GM12878 (cell line): ENCODE data around the gene PRPS1. TPM values are rescaled to one million over a fixed set of nuclear protein-coding genes. Genes with fewer than 3 reads are reported as not detected.

Experiments used
- ATAC-seq: fragments of 200-7000 bp; cut with Tn5 transposase; 3 replicates; pipeline ENCODE4 v1.9.1; 2020; ENCODE audit warnings: mild to moderate bottlenecking, moderate library complexity
- BruUV-seq: library from RNA; stranded (reverse); fragments of 400-500 nt; replicated peaks from 2 replicates; lab custom pipeline; 2021; lab: Mats Ljungman, UMichigan
- CTCF ChIA-PET: fragments of 300-600 bp; sonication (Branson Sonifier 250); formaldehyde crosslinking; extraction: SDS; loops from one replicate; lab custom pipeline; 2021; ENCODE audit warnings: inconsistent platforms; lab: Yijun Ruan, JAX
- POLR2A ChIA-PET: fragments of 350-600 bp; formaldehyde crosslinking; extraction: SDS; loops from one replicate; lab custom pipeline; 2021; ENCODE audit warnings: inconsistent platforms; lab: Charles Lee
- RAD21 ChIA-PET: fragments of 300-600 bp; sonication (Branson Sonifier 250); formaldehyde crosslinking; loops from one replicate; lab custom pipeline; 2023; ENCODE audit warnings: antibody characterized with exemption; ENCODE audit not compliant: unreplicated experiment; lab: Charles Lee
- SMC1A ChIA-PET: fragments of 300-600 bp; sonication (Branson Sonifier 250); formaldehyde crosslinking; loops from one replicate; lab custom pipeline; 2023; ENCODE audit not compliant: unreplicated experiment, uncharacterized antibody; lab: Charles Lee
- DNase-seq: peaks from one replicate; pipeline ENCODE4 v3.0.0-alpha.2; 2011; ENCODE audit warnings: low read depth, low spot score
- FAIRE-seq: peaks from 3 replicates; lab custom pipeline; 2011; peaks lifted over from hg19 to GRCh38; lab: Jason Lieb, UNC
- H2AFZ ChIP-seq: 2 replicates; pipeline ENCODE4 v1.6.0; 2011; ENCODE audit warnings: low read depth, low read length, control low read depth; ENCODE audit not compliant: control insufficient read depth
- H3K27ac ChIP-seq: 2 replicates; pipeline ENCODE4 v1.5.1; 2011; ENCODE audit warnings: control low read depth; ENCODE audit not compliant: control insufficient read depth, insufficient read depth
- H3K27me3 ChIP-seq, 2 experiments: replicated peaks in 1 of 2; 2 replicates each; pipeline versions ENCODE4 v1.6.0 to v1.6.1; 2011; ENCODE audit warnings: low read length in 1 of 2; ENCODE audit not compliant: control insufficient read depth in 2 of 2, insufficient read depth in 2 of 2
- H3K36me3 ChIP-seq, 2 experiments: 2 replicates each; pipeline ENCODE4 v1.5.1; 2011; ENCODE audit warnings: low read length in 1 of 2; ENCODE audit not compliant: control insufficient read depth in 2 of 2, insufficient read depth in 2 of 2
- H3K4me1 ChIP-seq: 2 replicates; pipeline ENCODE4 v1.6.1; 2011; ENCODE audit warnings: mild to moderate bottlenecking, low read length, moderate library complexity, mixed read lengths; ENCODE audit not compliant: control insufficient read depth, insufficient read depth
- H3K4me2 ChIP-seq: 2 replicates; pipeline ENCODE4 v1.6.0; 2011; ENCODE audit warnings: control low read depth; ENCODE audit not compliant: control insufficient read depth, insufficient read depth
- H3K4me3 ChIP-seq: fragments of 200-600 bp; sonication (generic); 2 replicates; pipeline ENCODE4 v1.5.1; 2016
- H3K79me2 ChIP-seq: 2 replicates; pipeline ENCODE4 v1.6.0; 2011; ENCODE audit warnings: low read length; ENCODE audit not compliant: control insufficient read depth, insufficient read depth
- H3K9ac ChIP-seq: 2 replicates; pipeline ENCODE4 v1.8.0; 2011; ENCODE audit warnings: low read length, control low read depth, mixed read lengths; ENCODE audit not compliant: control insufficient read depth, insufficient read depth
- H3K9me3 ChIP-seq: replicated peaks from 3 replicates; pipeline ENCODE4 v1.5.1; 2011; ENCODE audit warnings: mild to moderate bottlenecking, low read length; ENCODE audit not compliant: control insufficient read depth, insufficient read depth
- H4K20me1 ChIP-seq: 2 replicates; pipeline ENCODE4 v1.6.0; 2011; ENCODE audit not compliant: control insufficient read depth, insufficient read depth
- CHD2 ChIP-seq: IDR thresholded peaks from 2 replicates; pipeline ENCODE4 v1.6.1; 2011; ENCODE audit warnings: low read depth, low read length, improper control_type of control experiment, borderline replicate concordance
- CREB1 ChIP-seq: IDR thresholded peaks from 2 replicates; pipeline ENCODE4 v1.6.1; 2012; ENCODE audit warnings: low read depth, mild to moderate bottlenecking, inconsistent platforms
- CUX1 ChIP-seq: IDR thresholded peaks from 2 replicates; pipeline ENCODE4 v1.6.1; 2012; ENCODE audit warnings: improper control_type of control experiment, low read depth, low read length; ENCODE audit not compliant: insufficient replicate concordance
- MLLT1 ChIP-seq: fragments of 450-650 bp; IDR thresholded peaks from 2 replicates; pipeline ENCODE4 v1.6.1; 2016; ENCODE audit warnings: mild to moderate bottlenecking
- PKNOX1 ChIP-seq: fragments of 450-650 bp; IDR thresholded peaks from 2 replicates; pipeline ENCODE4 v1.6.1; 2016; ENCODE audit warnings: mild to moderate bottlenecking
- RBBP5 ChIP-seq: fragments of 200-600 bp; sonication (generic); conservative IDR thresholded peaks from 2 replicates; pipeline ENCODE4 v1.6.1; 2016
- REST ChIP-seq: IDR thresholded peaks from 2 replicates; pipeline ENCODE4 v1.6.1; 2012; ENCODE audit warnings: mild to moderate bottlenecking, low read depth, low read length
- RFX5 ChIP-seq: IDR thresholded peaks from 2 replicates; pipeline ENCODE4 v1.6.1; 2011; ENCODE audit warnings: low read depth, low read length, improper control_type of control experiment
- TCF3 ChIP-seq: IDR thresholded peaks from 2 replicates; pipeline ENCODE4 v1.6.1; 2012; ENCODE audit warnings: low read depth, mild to moderate bottlenecking, low read length, borderline replicate concordance; ENCODE audit not compliant: insufficient read depth
- ZNF384 ChIP-seq: IDR thresholded peaks from 2 replicates; pipeline ENCODE4 v1.6.1; 2012; ENCODE audit warnings: low read depth, mild to moderate bottlenecking, low read length, improper control_type of control experiment, borderline replicate concordance
- WGBS: methylation state at CpG from one replicate; pipeline ENCODE4 v1.1.6; 2016; ENCODE audit warnings: low lambda C conversion rate; ENCODE audit not compliant: insufficient replicate concordance, insufficient coverage; ENCODE audit errors: missing lambda C conversion rate; 5-methylcytosine and 5-hydroxymethylcytosine counted together
- in situ Hi-C: fragments of 300-500 bp; cut with MboI; formaldehyde crosslinking; loops from 9 replicates; pipeline ENCODE4 v1.14.3; 2018; ENCODE audit warnings: mixed read lengths
- intact Hi-C: fragments of 100-400 bp; cut with micrococcal nuclease; formaldehyde crosslinking; loops from one replicate; pipeline ENCODE4 v1.14.2; 2022; ENCODE audit not compliant: unreplicated experiment
- polyA plus RNA-seq, 11 experiments: library from polyadenylated mRNA; depleted of rRNA in 4 of 11; unstranded in 6 of 11; stranded (reverse) in 5 of 11; fragments of >200 nt; fragmentation: Nextera tagmentation in 4 of 11; fragmentation: Illumina TruSeq in 1 of 11; extraction: Ambion mirVana in 4 of 11; extraction: Trizol in 1 of 11; gene quantifications; 1 replicate in 1 of 11; 2 replicates in 10 of 11; pipeline versions ENCODE4 v1.2.1 to v1.2.3, GENCODE V29; 2011 to 2016; ENCODE audit warnings: inconsistent platforms in 2 of 11, missing spikeins in 2 of 11, low read depth in 1 of 11
- total RNA-seq, 4 experiments: library from RNA; depleted of rRNA in 3 of 4; stranded (reverse); fragments of >200 nt in 3 of 4; fragmentation: Illumina TruSeq in 1 of 4; extraction: Trizol in 1 of 4; gene quantifications; 2 replicates each; pipeline versions ENCODE4 v1.2.1 to v1.2.3, GENCODE V29; 2013 to 2021

The PRPS1 gene
- total and polyA plus RNA-seq, 10 of the 15 experiments (the other 5 are each of a cell fraction or from before 2014, with no cell fraction given), result 26.5 to 86.5 (median 61.1) TPM

GRCh38 chrX:107673933-107674479 lies 45.7 kb downstream of the PRPS1 start:
- BruUV-seq, result no TSS peak
- H2AFZ ChIP-seq, result no peak overlapping the region
- in situ Hi-C loops, result no loop called here
- TF ChIP-seq PKNOX1 (peak; percentile 50; the same call in 1 of the 2 replicates), MLLT1 (peak; percentile 86), REST (no peak), RFX5 (peak; percentile 45; the same call in 1 of the 2 replicates), ZNF384 (peak; percentile 62), CREB1 (no peak), RBBP5 (no peak), CHD2 (peak; percentile 38; the same call in 1 of the 2 replicates), CUX1 (no peak), TCF3 (0 out of 2 replicates have a peak, but pooled peaks have one; percentile 12)

More at GRCh38 chrX:107673933-107674479, 45.7 kb downstream of the PRPS1 start:
- DNase-seq (peak; percentile 79), FAIRE-seq (peak; percentile 78), ATAC-seq (peak; percentile 87)
- 2% methylated on average over 7 of the region's 7 CpGs for WGBS
- Histone ChIP-seq H3K27me3 (no peaks in the 10 kb centered on the region), H3K9ac (no peak overlapping the region), H3K9me3 (no peaks in the 10 kb centered on the region), H3K4me1 (peaks cover 19% of the 10 kb centered on the region), H3K4me3 (peak overlapping the region; percentile 54), H3K27ac (peak overlapping the region; percentile 60), H4K20me1 (no peaks in the 10 kb centered on the region), H3K4me2 (peak overlapping the region; percentile 82), H3K36me3 (no peaks in the 10 kb centered on the region), H3K79me2 (peaks cover 4% of the 10 kb centered on the region)
- CTCF ChIA-PET, result interaction anchor here (0.7 to 8.6 kb wide), 21 partner anchors 12 to 102 kb away, joined by 3 to 273 read pairs (median 5); partner anchors contain the start of genes NCBP2L and TSC22D3
- POLR2A ChIA-PET, result interaction anchor here (0.6 to 10.5 kb wide), 6 partner anchors 27 to 103 kb away, joined by 3 to 287 read pairs (median 8); partner anchors contain the start of genes NCBP2L and TSC22D3
- SMC1A ChIA-PET, result interaction anchor here (1.0 to 8.6 kb wide), 13 partner anchors 12 to 105 kb away, joined by 3 to 425 read pairs (median 8); partner anchors contain the start of genes NCBP2L, PRPS1 and TSC22D3
- intact Hi-C loops, result loop anchor here (1.0 kb wide), 3 partner anchors 37 to 103 kb away; partner anchors contain the start of gene NCBP2L
- RAD21 ChIA-PET, result interaction anchor here (0.7 to 11.2 kb wide), 21 partner anchors 10 to 282 kb away, joined by 3 to 444 read pairs (median 6); partner anchors contain the start of genes NCBP2L, PRPS1 and TSC22D3
